GM18868 (cell line): Measurements from ENCODE around the gene INSL3.
"Not testable (repeated sequence)": the region's sequence is repeated elsewhere in the genome, so short reads cannot be mapped to it uniquely, and the experiment has no call there.

Experiments used
- ATAC-seq: cut with Tn5 transposase; IDR thresholded peaks from one replicate; pipeline ENCODE4 v1.9.1; 2021; ENCODE audit warnings: mild to moderate bottlenecking, moderate library complexity; ENCODE audit not compliant: unreplicated experiment

INSL3 gene

DNA sequence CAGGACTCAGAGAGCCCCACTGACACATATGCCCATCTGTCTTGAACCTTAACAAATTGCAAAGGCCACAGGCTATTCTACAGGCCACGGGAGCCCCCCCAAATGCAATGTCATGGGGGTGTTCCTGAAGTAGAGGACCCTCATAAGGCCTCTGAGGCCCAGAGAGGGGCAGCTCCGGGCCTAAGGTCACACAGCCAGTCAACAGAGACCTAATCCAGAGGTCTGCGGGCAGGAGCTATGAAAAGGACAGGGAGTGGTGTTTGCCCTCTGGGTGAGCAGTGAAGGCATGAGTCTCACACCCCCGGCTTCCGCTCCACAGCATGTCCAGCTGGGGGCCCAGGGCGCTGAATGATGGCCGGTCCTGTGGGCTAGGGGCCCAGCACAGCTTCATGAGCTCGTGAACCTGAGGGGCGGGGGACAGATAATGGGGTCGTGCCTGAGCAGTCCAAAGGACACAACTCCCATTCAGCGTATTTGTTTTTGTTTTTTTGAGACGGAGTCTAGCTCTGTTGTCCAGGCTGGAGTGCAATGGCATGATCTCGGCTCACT lies 5.3 kb upstream of the INSL3 start:
- no peak for ATAC-seq

- ATAC-seq = no peak
Measured at GRCh38 chr19:17824339-17824738, 3.0 kb upstream of the INSL3 start.

DNA sequence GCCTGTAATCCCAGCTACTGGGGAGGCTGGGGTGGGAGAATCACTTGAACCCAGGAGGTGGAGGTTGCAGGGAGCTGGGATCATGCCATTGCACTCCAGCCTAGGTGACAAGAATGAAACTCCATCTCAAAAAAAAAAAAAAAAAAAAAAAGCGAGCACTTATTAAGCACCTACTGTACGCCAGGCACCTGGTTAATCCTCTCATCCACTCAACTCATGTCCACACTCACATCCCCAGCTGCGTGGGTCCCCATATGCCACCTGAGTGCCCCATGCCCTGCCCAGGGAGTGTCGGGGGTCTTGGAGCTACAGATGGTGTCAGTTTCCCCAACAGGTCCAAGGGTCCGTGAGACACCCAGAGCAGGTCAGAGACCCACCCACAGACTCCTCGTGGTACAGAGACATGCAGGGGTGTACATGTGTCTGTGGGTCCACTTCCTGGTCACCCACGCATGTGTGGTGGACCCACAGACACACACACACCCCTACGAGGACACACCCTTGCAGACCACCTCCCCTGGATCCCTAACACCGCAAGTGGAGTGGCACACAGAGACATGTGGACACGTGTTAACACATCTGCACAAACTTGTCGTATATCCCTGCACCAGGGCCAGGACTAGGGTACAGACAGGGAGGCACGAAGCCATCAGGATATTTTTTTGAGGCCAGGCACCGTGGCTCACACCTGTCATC lies 3.5 kb downstream of the INSL3 start:
- no peak for ATAC-seq

GRCh38 chr19:17812099-17812498 lies 9.2 kb downstream of the INSL3 start:
- no peak for ATAC-seq

DNA sequence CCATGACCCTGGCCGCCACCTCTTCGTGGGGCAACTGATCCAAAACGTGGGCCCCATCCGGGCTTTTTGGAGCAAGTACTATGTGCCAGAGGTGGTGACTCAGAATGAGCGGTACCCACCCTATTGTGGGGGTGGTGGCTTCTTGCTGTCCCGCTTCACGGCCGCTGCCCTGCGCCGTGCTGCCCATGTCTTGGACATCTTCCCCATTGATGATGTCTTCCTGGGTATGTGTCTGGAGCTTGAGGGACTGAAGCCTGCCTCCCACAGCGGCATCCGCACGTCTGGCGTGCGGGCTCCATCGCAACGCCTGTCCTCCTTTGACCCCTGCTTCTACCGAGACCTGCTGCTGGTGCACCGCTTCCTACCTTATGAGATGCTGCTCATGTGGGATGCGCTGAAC lies 9.6 kb downstream of the INSL3 start:
- no peak for ATAC-seq

GRCh38 chr19:17811103-17811502 lies 10.2 kb downstream of the INSL3 start:
- ATAC-seq = no peak

- ATAC-seq = no peak
Measured at GRCh38 chr19:17807731-17808316, 13.5 kb downstream of the INSL3 start.

DNA sequence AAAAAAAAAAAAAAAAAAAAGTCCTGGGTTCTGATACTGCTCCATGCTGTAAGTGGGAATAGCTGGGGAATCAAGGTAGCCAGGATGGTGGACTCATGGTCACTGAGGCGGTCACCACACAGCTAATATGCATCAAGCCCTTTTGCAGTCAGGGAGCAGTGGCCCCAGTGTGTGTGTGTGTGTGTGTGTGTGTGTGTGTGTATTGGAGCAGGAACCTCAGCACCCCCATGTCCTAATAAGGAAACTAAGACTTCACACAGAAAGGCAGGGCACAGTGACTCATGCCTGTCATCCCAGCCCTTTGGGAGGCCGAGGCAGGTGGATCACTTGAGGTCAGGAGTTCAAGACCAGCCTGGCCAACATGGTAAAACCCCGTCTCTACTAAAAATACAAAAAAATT lies 14.4 kb downstream of the INSL3 start:
- no peak for ATAC-seq

GRCh38 chr19:17805427-17805826 lies 15.9 kb downstream of the INSL3 start:
- ATAC-seq = no peak

DNA sequence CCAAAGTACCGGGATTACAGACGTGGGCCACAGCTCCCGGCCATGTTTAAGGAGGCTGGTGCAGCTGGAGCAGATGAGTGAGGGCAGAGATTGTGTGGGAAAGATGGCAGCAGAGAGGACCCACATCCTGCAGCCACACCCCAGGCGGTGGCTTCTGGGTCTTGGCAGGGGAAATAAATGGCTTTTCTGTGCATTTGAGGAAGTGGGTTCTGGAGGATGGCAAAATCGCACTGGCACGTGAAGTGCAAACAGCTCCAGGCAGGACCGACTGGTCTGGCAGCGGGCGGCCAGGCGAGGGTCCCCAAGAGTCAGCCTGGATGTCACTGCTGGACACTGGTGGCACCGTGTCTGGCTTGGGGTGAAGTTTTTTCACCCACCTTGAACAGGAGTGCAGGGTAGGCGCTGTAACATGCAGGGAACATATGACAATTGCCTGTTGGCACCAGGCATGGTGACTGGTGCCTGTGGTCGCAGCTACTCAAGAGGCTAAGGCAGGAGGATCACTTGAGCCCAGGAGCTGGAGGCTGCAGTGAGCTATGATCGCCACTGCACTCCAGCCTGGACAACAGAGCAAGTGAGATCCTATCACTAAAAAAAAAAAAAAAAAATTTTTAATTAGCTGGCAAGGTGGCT lies 17.9 kb downstream of the INSL3 start:
- no peak for ATAC-seq

- ATAC-seq = no peak
Measured at GRCh38 chr19:17802137-17802858, 19.0 kb downstream of the INSL3 start.

DNA sequence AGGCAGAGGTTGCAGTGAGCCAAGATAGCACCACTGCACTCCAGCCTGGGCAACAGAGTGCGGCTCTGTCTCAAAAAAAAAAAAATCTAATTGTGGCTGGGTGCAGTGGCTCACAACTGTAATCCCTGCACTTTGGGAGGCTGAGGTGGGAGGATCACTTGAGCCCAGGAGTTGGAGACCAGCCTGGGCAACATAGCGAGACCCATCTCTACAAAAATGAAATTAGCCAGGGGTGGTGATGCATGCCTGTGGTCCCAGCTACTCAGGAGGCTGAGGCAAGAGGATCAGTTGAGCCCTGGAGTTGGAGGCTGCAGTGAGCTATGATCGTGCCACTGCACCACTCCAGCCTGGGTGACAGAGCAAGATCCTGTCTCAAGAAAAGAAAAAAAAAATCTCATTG lies 22.7 kb downstream of the INSL3 start:
- ATAC-seq = not testable (repeated sequence)

DNA sequence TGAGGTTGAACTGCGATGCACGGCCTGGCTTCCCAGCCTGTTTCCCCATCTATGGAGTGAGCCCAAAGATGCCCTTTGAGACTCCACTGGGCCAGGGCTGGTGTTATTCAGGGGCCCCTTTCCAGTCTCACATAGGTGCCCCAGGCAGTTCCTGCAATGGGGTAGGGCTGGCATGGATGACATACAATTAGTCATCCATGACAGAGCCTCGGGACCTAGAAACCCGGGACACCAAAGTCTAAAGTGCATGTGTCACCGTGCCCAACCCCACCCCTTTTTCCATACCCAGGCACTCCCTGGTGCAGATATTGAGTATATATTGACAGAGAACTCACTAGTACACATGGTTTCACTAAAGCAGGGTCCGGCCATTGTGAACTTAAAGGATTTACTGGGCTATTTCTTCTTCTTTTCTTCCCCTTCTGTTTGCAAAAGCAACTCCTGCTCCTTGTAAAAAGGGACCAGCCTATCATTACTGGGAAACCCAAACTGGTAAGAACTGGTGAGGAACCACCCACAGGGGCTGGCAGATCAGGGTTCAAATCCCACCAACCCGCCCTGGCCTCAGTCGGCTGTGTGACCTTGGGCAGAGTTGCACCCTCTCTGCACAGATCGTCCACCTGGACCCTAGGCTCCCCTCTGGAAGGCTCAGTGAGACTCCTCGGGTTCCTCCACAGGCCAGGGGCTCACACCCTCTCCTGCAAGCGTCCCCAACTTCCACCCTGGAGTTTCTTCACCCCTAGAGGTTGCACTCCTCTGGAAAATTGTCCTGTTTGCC lies 23.7 kb downstream of the INSL3 start:
- ATAC-seq = no peak

- no peak for ATAC-seq
Measured at GRCh38 chr19:17796838-17797423, 24.4 kb downstream of the INSL3 start.

DNA sequence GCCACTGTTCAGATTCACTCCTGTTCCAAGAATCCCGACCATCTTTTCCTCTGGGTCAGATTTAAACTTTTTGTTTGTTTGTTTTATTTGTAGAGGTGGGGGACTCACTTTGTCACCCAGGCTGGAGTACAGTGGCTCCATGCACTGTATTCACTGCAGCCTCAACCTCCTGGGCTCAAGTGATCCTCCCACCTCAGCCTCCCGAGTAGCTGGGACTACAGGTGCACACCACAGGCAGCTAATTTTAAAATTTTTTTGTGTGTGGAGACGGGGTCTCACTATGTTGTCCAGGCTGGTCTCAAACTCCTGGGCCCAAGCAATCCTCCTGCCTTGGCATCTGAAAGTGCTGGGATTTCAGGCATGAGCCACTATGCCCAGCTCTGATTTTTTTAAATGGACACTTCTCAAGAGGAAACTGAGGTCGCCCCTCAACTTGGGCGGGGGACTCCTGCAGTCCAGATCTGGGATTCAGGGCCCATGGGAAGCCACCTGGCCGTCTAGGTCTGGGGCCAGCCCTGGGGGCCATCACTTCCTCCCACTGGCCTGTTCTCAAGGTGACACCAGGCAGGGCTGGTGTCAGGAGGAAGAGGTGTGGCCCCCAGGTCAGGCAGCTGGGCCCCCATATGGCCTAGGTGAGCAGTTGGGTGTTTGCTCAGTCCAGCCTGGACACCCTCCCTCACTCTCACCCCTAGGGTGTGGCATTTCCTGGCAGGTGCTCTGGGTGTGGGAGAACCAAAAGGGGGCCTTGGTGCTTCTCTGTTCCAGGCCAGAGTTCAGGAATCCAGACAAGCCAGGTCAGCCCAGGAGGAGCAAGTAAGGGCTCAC lies 25.1 kb downstream of the INSL3 start:
- no peak for ATAC-seq

GRCh38 chr19:17795495-17795856 lies 25.8 kb downstream of the INSL3 start:
- ATAC-seq = no peak

- ATAC-seq = no peak
Measured at GRCh38 chr19:17794731-17795494, 26.4 kb downstream of the INSL3 start, which contains the start of gene B3GNT3. Gene B3GNT3, plus strand, starts transcription at chr19:17795138. Its CDS starts 12,670 bp downstream, at chr19:17807808.

DNA sequence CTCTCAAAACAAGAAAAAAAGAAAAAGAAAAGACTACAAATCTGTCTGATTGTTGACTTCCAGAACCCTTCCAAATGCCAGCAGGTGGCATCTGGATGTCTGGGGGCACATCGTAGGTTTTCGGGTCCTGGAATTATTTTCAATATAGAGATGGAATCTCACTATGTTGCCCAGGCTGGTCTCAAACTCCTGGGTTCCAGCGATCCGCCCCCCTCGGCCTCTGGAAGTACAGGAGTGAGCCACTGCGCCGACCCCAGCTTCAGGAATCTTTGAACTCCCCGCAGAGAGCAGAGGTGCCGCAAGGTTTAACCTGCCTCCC lies 26.9 kb downstream of the INSL3 start:
- ATAC-seq = no peak
